GM12875 (cell line): Measurements from ENCODE around the gene TUT7.

ENCODE experiments used
- H3K4me3 ChIP-seq: one replicate; pipeline ENCODE4 v1.5.1; 2011; ENCODE audit warnings: low read depth, low read length, control low read depth
- CTCF ChIP-seq: IDR thresholded peaks from 2 replicates; pipeline ENCODE4 v1.5.1; 2011; ENCODE audit warnings: low read depth, mild to moderate bottlenecking, control low read depth, inconsistent platforms, low read length, moderate library complexity, borderline replicate concordance; ENCODE audit not compliant: insufficient read depth

The TUT7 gene

GRCh38 chr9:86277072-86277471 is 77.1 kb downstream of the TUT7 start:
- no peak for TF ChIP-seq CTCF
- H3K4me3 ChIP-seq, result no peak overlapping the region

- no peak overlapping the region for H3K4me3 ChIP-seq
- no peak for TF ChIP-seq CTCF
Observed at GRCh38 chr9:86275962-86276361, 78.2 kb downstream of the TUT7 start.

GRCh38 chr9:86274821-86275643 is 79.2 kb downstream of the TUT7 start:
- TF ChIP-seq CTCF, result no peak
- H3K4me3 ChIP-seq, result no peak overlapping the region

GRCh38 chr9:86272221-86272620 is 82.0 kb downstream of the TUT7 start:
- H3K4me3 ChIP-seq, result no peak overlapping the region
- TF ChIP-seq CTCF, result no peak

- TF ChIP-seq CTCF, result no peak
- no peak overlapping the region for H3K4me3 ChIP-seq
Observed at GRCh38 chr9:86263876-86264275, 90.3 kb downstream of the TUT7 start.

GRCh38 chr9:86262492-86262891 is 91.7 kb downstream of the TUT7 start:
- no peak overlapping the region for H3K4me3 ChIP-seq
- TF ChIP-seq CTCF, result no peak

- TF ChIP-seq CTCF, result no peak
- H3K4me3 ChIP-seq, result no peak within 1 kb of the TSS
Observed at GRCh38 chr9:86259557-86259956, 94.7 kb downstream of the TUT7 start, which contains the start of gene C9orf153. Gene C9orf153 (minus strand): TSS chr9:86259657. CDS start chr9:86229603, 30,054 bp downstream.
